Gastroesophageal sphincter (tissue), 3 donors: ENCODE measurements around the gene MLLT10.
"Not testable (repeated sequence)": the region's sequence is repeated elsewhere in the genome, so short reads cannot be mapped to it uniquely, and the experiment has no call there.

ENCODE experiments used
- CTCF ChIP-seq, 4 experiments: fragments of 200-600 bp in 2 of 4; fragments of 450-650 bp in 2 of 4; sonication (generic) in 1 of 4; IDR thresholded peaks; one replicate each; pipeline ENCODE4 v1.5.1; 2017 to 2019; ENCODE audit warnings: antibody characterized with exemption in 4 of 4, mild to moderate bottlenecking in 2 of 4, moderate library complexity in 2 of 4
- EP300 ChIP-seq: sonication (generic); formaldehyde crosslinking; IDR thresholded peaks from one replicate; pipeline ENCODE4 v1.6.1; 2017; ENCODE audit warnings: antibody characterized with exemption, mild to moderate bottlenecking
- POLR2A ChIP-seq, 2 donors: fragments of 450-650 bp; IDR thresholded peaks; one replicate each; pipeline ENCODE4 v1.6.1; 2017; ENCODE audit warnings: antibody characterized with exemption in 2 of 2, mild to moderate bottlenecking in 2 of 2, moderate library complexity in 1 of 2
- POLR2AphosphoS5 ChIP-seq: sonication (generic); formaldehyde crosslinking; IDR thresholded peaks from one replicate; pipeline ENCODE4 v1.6.1; 2017; ENCODE audit warnings: antibody characterized with exemption

GRCh38 chr10:21588159-21588558, 54.1 kb downstream of the MLLT10 start:
- TF ChIP-seq CTCF (IDR thresholded peaks at IDR 0.05); POLR2AphosphoS5; POLR2A (IDR thresholded peaks at IDR 0.05); EP300: not testable (repeated sequence)
